Right lobe of liver (tissue), 4 donors: ENCODE data around the gene SH3RF3.

Source experiments
- POLR2A ChIP-seq: fragments of 450-650 bp; IDR thresholded peaks from one replicate; pipeline ENCODE4 v1.6.1; 2017; ENCODE audit warnings: antibody characterized with exemption, mild to moderate bottlenecking
- TF ChIP-seq, protein P1 (sequence below), 4 donors: fragments of 200-600 bp in 3 of 4; fragments of 450-650 bp in 1 of 4; IDR thresholded peaks; one replicate each; pipeline versions ENCODE4 v1.5.1 to v1.8.0; 2016 to 2022; ENCODE audit warnings: antibody characterized with exemption in 4 of 4, mild to moderate bottlenecking in 2 of 4
- donor health status: DM: no; HTN: no; CAD: no.
- donor health status: DM: no; HTN: no; CAD: no.
- donor health status: DM: no; HTN: yes; CAD: no.

DNA sequence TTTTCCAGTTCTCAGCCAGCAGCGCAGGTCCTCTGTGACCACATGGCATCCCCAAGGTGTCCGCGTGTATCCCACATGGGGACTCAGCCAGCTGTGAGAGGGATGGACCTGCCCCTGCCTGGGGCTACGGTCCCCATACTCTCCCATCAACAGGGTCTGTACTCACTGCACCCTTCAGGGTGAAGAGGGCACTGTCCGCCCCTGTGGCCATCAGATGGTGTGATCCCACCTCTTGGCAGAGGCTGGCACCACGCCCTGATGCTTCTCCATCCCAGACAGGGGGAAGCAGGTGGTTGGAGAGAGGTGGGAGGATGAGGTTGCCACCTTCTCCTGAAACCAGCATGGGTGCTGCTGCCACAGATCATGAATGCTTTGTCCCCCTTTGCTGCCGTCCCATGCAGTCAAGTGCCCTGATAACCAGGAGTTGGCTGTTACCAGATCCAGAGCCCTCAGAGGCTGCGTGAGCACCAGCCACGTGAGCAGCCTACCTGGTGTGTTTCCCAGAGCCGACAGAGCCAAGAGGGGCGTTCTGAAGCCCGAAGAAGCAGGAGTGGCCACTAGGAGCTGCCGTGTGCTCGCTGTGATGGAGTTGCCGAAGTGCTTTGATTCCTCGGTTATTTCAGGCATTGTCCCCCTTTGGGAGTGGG is 93.9 kb downstream of the SH3RF3 start:
- TF ChIP-seq POLR2A = no peak
- TF ChIP-seq, protein P1, sequence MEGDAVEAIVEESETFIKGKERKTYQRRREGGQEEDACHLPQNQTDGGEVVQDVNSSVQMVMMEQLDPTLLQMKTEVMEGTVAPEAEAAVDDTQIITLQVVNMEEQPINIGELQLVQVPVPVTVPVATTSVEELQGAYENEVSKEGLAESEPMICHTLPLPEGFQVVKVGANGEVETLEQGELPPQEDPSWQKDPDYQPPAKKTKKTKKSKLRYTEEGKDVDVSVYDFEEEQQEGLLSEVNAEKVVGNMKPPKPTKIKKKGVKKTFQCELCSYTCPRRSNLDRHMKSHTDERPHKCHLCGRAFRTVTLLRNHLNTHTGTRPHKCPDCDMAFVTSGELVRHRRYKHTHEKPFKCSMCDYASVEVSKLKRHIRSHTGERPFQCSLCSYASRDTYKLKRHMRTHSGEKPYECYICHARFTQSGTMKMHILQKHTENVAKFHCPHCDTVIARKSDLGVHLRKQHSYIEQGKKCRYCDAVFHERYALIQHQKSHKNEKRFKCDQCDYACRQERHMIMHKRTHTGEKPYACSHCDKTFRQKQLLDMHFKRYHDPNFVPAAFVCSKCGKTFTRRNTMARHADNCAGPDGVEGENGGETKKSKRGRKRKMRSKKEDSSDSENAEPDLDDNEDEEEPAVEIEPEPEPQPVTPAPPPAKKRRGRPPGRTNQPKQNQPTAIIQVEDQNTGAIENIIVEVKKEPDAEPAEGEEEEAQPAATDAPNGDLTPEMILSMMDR (IDR thresholded peaks at IDR 0.05) = no peak
